ENCODE results near the gene RUNX2. TPM values are rescaled to one million over a fixed set of nuclear protein-coding genes. Genes with fewer than 3 reads are reported as not detected.

Gene RUNX2
- total RNA-seq, 6 experiments from 2014 or later: 7.4 to 12.7 (median 10.8) TPM

GRCh38 chr6:45351667-45352066, 23.5 kb downstream of the RUNX2 start:
- Mint-ChIP-seq H3K4me3 (no peak overlapping the region), H3K27me3 (ENCODE audit: insufficient read depth) (no peaks in the 10 kb centered on the region), H3K4me1 (ENCODE audit: low read depth) (peaks cover 14% of the 10 kb centered on the region), H3K27ac (no peak overlapping the region), H3K36me3 (ENCODE audit: low read depth) (no peaks in the 10 kb centered on the region), H3K9me3 (no peaks in the 10 kb centered on the region)
- DNase-seq: no peak
- no peak for TF ChIP-seq CTCF (IDR thresholded peaks at IDR 0.05)

GRCh38 chr6:45353654-45354053, 25.5 kb downstream of the RUNX2 start:
- Mint-ChIP-seq H3K27ac (no peak overlapping the region), H3K4me3 (no peak overlapping the region), H3K36me3 (ENCODE audit: low read depth) (no peaks in the 10 kb centered on the region)

GRCh38 chr6:45364466-45364865, 36.3 kb downstream of the RUNX2 start:
- Mint-ChIP-seq H3K36me3 (ENCODE audit: low read depth) (no peaks in the 10 kb centered on the region), H3K27ac (no peak overlapping the region), H3K4me3 (no peak overlapping the region), H3K9me3 (no peaks in the 10 kb centered on the region), H3K27me3 (ENCODE audit: insufficient read depth) (peaks cover 2% of the 10 kb centered on the region; the same call in 1 of the 2 replicates), H3K4me1 (ENCODE audit: low read depth) (no peaks in the 10 kb centered on the region)
- no peak for TF ChIP-seq CTCF (IDR thresholded peaks at IDR 0.05)
- no peak for DNase-seq

More at GRCh38 chr6:45353654-45354053, 25.5 kb downstream of the RUNX2 start:
- H3K4me1 Mint-ChIP-seq (ENCODE audit: low read depth): peaks cover 14% of the 10 kb centered on the region
- no peaks in the 10 kb centered on the region for H3K9me3 Mint-ChIP-seq
- no peaks in the 10 kb centered on the region for H3K27me3 Mint-ChIP-seq (ENCODE audit: insufficient read depth)
- no peak for DNase-seq
- no peak for TF ChIP-seq CTCF (IDR thresholded peaks at IDR 0.05)

- TF ChIP-seq CTCF (IDR thresholded peaks at IDR 0.05): no peak
- Mint-ChIP-seq H3K4me3 (no peak overlapping the region), H3K27ac (no peak overlapping the region), H3K4me1 (ENCODE audit: low read depth) (no peaks in the 10 kb centered on the region), H3K27me3 (ENCODE audit: insufficient read depth) (peaks cover 2% of the 10 kb centered on the region; the same call in 1 of the 2 replicates), H3K9me3 (no peaks in the 10 kb centered on the region), H3K36me3 (ENCODE audit: low read depth) (no peaks in the 10 kb centered on the region)
- DNase-seq: no peak
Measured at GRCh38 chr6:45365036-45365435, 36.9 kb downstream of the RUNX2 start.

GRCh38 chr6:45366534-45366933, 38.4 kb downstream of the RUNX2 start:
- H3K27ac Mint-ChIP-seq: no peak overlapping the region

More at GRCh38 chr6:45366534-45366933, 38.4 kb downstream of the RUNX2 start:
- H3K36me3 Mint-ChIP-seq (ENCODE audit: low read depth): no peaks in the 10 kb centered on the region
- H3K27me3 Mint-ChIP-seq (ENCODE audit: insufficient read depth): peaks cover 2% of the 10 kb centered on the region; the same call in 1 of the 2 replicates
- H3K9me3 Mint-ChIP-seq: no peaks in the 10 kb centered on the region
- H3K4me1 Mint-ChIP-seq (ENCODE audit: low read depth): no peaks in the 10 kb centered on the region
- TF ChIP-seq CTCF (IDR thresholded peaks at IDR 0.05): no peak
- H3K4me3 Mint-ChIP-seq: no peak overlapping the region
- no peak for DNase-seq

Measured in HFFc6 (cell line).